DMS53 (cell line): ENCODE results near the gene NTN3.
"Not testable (repeated sequence)": the region's sequence is repeated elsewhere in the genome, so short reads cannot be mapped to it uniquely, and the experiment has no call there.

ENCODE experiments used
- DNase-seq: peaks from one replicate; lab custom pipeline; 2025; lab: John Stamatoyannopoulos, UW

Gene NTN3

DNA sequence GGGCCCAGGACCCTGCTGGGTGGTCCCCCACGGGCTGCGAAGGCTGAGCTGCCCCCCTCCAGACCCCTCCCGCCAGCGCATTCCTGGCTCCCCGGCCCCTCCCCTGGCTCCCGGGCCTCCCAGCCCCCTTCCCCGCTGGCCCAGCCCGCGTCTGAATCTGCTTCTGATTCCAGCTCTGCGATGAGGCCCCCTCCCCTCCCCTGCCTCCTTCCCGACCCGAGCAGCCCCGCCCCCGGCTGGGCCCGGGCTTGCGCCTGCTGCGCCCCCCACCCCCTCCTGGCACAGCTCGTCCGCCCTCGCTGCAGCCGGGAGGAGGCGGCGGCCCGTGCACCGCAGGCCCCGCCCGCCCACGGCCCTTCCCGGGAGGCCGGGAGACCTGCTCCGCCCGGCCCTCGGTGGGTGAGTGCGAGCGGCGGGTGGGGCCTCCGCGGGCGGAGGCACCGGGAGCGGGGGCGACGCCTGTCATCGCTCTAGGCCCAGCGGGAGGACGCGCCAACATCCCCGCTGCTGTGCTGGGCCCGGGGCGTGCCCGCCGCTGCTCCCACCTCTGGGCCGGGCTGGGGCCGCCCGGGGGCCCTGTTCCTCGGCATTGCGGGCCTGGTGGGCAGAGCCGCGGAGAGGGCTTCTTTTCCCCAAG lies at the start of gene NTN3:
NTN3 (plus strand) TSS at position 282 of the 637 bp plus-strand sequence. CDS start 405 bp downstream, outside the sequence.
- peak; percentile 57 for DNase-seq

DNA sequence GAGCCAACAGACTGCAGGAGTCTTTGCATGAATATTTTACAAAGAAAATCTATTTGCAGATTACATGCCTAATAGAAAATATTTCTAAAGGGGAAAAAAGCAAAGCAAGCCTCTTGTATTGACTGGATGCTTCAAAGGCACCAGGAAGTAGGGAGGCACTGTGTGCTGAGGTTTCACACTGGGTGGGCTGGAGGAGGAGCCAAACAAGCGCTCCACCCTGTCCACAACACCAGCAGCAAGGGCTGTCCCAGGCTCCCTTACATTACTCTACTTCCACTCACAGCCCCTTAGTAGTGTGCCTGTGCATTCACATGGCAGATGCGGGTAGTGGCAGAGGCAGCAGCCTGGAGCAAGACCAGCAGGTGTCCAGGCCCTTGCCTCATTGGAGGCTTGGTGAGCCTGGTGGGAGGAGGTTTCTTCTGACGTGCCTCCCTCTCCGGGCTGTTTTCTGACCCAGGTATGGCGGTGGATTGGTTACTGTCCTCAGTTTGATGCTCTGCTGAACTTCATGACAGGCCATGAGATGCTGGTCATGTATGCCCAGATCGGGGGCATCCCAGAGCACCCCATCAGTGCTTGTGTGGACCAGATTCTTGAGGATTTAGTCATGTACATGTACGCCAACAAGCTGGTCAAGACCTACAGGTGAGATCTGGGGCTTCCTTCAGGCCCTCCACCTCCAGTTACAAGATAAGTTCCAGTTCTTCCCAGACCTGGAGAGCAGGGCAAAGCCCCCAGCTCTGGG lies 48.8 kb upstream of the NTN3 start:
- peak; percentile 34 for DNase-seq

DNA sequence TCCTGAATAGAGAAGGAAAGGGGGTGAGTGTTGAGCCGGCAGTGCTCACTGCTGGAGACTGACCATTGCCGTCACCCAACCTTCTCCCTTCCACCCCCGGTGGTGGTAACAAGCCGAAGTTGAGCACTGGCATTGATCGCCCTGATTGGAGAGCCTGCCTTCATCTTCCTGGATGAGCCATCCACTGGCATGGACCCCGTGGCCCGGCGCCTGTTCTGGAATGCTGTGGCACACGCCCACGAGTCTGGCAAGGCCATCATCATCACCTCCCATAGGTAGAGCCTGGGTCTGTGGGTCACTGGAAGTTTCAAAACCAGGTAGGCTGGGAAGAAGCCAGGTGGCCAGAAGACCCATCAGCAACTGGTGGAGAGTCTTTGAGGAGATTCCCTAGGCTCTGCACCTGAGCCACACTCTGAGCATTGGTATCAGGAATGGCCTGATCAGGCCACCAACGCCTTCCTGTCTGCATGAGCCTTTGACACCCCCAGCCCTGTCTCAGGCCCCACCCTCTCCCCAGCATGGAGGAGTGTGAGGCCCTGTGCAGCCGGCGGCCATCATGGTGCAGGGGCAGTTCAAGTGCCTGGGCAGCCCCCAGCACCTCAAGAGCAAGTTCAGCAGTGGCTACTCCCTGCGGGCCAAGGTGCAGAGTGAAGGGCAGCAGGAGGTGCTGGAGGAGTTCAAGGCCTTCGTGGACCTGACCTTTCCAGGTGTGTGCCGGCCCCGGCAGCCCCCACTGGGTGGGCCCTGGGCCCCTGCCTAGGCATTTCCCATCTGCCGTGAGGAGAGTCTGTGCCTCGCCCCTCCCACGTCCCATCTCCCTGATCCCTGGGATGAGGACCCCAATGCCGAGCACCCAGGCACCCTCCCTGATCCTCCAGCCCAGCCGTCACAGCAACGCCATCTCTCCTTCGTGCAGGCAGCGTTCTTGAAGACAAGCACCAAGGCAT lies 46.8 kb upstream of the NTN3 start:
- no peak for DNase-seq

DNA sequence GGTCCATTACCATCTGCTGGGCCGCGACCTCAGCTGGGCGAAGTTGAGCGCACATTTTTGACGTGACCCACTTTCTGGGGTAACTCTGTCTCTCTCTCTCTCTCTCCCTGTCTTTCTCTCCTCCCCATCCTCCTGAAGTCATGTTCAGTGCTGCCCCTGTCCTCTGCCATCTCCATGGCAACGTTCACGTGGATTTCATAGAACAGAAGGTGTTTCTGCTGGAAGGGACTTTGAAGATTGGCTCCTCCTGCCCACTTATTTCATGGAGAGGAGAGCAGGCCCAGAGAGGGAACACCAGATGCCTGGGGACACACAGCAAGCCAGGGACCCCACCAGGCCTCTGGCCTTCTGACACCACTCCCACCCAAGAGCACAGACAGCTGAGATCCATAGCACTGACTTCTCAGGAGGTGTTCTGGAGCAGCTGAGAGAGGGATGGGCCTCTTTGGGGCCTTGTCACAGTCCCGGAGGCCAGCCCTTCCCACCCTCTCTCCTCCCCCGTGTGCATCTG lies 46.0 kb upstream of the NTN3 start:
- no peak for DNase-seq

DNA sequence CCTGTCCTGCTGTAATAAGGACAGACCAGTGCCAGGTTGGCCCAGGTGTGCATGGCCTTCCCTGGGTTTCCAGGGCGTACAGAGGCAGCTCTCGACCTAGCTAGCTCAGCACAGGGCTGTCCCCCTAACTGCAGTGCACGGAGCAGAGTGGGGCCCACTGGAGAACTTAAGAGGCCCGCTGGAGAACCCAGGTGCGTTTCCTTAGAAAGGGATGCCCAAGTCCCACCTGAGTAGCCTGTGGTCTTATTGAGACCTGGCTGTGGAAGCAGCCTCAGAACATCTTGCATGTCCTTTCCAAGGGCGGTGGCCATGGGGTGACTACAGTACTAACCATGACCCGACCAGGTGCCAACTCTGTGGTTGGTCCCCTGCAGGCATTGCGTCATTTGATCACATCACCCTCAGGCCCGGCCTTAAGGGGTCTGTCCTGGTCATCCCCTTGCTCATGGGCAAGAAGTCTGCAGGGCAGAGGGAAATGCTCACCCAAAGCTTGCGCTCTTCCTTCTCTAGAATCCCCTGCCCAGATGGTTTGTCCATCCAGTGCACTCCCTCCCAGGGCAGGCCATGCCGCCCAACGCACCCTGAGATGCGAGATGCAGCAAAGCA lies 45.2 kb upstream of the NTN3 start:
- DNase-seq: no peak

DNA sequence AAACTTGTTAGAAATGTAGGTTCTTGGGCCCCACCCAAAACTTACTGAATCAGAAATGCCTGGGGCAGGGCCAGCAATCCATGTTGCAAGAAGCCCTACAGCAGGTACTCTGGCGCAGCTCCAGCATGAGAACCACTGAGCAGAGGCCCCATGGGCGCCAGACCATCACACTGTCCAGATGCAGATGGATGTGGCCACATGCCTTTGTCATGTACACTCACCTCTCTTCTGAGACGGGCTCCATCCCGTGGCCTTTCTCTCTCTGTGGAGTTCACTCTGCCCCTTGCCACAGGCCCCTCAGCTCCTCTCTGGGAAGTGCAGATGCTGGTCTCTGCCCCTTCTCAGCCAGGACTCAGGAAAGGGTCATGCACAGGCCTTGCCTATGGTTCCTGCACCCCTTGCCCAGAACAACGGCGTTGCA lies 44.1 kb upstream of the NTN3 start:
- DNase-seq: no peak

DNA sequence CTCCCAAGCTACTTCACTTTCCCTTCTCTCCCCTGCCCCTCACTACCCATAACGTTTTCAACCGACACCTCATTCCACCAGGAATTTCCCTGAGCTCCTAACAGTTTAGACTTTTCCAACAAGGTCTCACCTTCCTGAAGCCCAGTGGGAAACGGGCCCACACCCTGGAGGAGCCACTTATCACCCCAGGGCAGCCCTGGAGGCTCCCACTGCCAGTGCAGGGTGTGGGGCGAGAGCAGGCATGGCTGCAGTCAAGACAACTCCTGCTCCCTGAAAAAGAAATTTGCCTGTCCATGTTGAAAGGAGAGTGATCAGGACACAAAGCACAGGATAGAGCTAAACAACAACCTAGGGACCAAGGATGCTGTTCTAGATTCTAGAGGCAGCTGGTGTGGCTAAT lies 43.6 kb upstream of the NTN3 start:
- no peak for DNase-seq

DNA sequence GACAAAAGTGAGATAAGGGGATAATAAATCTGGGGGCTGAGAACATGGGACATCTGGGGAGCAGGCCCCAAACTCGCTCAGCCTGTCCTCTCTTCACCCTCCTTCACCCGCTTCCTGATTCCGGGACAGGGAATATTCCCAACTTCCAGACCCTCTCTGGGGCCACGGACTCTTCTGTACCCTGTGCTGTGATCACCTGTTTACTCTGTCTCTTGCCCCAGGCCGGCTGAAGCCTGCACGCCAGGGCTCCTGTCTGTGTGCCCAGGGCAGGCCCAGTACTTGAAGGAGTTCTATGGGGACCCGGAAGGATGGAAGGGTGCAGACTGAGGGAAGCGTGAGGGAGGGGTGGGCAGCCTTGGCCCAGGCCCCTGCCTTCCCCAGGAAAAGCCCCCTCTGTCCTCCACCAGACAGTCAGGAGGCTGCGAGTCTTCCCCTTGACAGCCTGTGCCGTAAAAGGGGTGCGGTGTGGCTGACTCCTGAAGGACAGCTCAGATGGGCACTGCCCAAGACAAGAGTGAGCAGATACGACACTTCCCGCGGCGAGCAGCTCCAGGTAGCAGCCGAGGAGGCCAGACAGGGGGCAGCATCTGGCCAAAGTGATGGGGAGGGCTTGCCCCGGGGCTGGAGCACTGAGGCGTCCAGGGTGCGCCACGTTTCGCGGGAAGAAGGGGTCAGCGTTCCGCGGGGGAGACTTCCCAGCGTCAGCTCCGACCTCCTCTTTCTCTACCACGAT lies 42.9 kb upstream of the NTN3 start:
- DNase-seq: peak; percentile 66

DNA sequence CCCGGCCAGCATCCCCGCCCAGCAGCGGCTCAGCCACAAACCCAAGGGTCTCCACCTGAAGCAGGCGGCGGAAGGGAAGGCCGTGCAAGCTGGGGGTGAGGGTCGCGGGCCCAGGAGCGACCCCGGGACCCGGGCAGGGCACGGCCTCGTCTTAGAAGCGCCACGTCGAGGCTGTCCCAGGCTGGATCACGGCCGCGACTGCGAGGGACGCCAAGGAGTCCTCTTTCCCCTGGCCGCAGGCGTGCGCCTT lies 42.4 kb upstream of the NTN3 start:
- no peak for DNase-seq

DNA sequence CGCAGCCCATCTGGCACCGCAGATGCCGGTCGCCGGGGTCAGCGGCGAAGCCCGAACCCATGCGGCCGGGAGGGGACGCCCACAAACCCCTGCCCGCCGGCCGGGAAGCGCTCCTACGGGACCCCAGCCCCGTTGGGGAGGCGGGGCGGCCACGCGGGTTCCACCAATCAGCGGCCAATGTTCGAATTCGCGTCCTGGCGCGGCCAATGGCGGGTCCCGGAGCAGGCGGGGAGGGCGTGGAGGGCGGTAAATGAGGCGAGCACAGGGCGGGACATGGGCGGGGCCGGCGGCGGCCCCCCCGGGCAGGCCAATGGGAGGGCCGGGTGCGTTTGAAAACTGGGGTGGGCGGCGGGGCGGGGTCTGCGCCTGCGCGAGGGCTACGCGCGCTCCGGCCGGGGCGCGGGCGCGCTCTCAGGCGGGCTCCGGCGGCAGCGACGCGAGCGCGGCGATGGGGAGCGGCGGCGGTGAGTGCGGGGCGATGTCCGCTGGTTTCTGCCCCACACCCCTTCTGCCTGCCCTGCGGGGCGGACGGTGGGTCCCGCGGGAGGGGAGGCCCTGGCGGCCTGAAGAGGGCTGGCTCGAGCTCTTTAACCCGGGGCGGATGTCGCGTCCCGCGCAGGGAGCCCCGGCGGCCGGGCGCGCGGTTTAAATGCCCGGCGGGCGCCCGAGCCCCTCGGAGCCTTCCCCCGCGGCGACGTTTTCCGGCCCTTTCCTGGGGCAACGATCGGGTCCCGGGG lies 41.9 kb upstream of the NTN3 start, which contains the start of gene CCNF:
CCNF (plus strand) TSS at position 414 of the 737 bp plus-strand sequence; CDS start at position 449, 35 bp downstream.
- peak; percentile 95 for DNase-seq

DNA sequence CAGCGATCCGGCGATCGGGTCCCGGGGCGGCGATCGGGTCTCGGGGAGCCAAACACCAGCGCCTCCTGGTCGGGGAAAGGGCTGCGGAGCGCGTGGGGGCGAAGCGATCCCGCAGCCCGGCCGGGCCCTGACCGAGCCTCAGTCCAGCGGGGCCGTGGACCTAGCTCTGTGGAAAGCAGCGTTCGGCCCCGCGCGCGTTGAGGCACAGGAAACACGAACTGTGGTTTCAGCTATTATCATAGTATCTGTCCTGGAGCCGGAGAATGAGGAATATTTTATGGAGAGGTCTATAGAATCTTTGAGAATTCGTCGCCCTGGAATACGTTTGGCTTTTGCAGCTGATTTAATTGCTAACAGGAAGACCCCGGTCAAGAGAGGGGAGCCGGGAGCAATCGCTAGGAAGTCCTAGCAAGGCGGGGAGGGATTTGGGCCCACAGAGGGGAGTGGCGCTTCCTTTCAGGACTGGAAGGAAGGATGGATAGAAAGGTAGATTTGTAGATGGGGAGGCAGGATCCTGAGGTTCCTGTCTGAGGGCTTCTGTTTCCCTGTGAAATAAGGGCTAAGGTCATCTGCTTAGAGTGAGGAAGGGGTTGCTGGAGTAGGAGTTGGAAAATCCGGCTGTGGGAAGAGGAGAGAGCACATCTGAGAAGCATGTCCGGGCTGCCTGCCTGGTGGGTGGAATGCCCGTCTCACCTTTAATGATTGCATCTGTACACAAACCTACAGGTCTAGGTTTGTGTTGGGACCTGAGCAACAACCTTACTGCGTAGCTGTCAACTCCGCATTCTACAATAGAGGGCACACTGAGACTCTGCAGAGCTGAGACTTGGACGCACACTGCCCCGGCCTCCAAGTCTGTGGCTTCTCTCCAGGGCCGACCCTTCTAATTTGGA lies 41.1 kb upstream of the NTN3 start:
- DNase-seq: no peak

DNA sequence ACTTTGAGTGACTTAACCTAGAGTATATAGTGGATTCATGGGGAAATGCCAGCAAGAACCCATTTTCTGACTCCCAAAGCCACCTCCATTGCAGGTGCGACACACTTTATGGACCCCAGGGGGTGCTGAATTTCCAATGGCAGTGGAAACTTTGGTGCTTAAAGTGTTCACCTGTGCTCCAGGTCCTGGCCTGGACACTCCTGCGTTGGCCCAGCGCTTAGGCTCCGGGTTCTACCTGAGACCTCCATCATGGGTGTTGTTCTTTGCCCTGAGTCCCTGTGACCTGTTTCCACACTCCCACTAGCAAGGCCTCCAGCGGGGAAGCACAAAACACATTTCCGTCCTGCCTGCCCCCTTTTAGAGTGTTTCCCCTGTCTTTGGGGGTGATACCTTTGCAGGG lies 38.8 kb upstream of the NTN3 start:
- DNase-seq: no peak

DNA sequence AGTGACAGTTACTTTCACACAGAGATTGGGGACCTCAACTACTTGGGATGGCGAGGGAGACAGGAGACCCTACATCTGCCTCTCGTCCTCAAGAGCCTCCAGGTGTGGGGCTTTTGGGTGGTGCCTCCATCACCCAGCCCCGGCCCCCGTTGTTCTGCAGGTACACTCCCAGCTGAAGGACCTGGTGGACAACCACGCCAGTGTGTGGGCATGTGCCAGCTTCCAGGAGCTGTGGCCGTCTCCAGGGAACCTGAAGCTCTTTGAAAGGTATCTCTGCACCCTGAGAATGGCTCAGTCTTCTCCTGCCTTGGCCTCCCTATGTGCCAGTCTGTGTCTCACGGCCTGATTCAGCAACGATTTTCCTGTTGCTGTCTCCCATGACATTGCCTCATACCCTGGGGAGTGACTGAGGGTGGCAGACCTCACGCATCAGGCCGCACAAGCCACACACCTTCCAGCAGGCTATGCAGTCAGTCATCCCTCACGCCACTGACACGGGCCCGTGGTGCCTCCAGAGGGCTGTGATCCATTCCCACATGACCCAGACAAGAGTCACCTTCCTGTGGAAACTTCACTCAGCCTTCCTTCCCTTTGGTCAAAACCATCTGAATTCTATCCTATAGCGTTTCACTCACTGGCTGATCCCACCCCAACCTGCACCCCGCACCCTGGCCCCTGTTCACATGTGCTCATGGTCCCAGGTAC lies 38.1 kb upstream of the NTN3 start:
- no peak for DNase-seq

DNA sequence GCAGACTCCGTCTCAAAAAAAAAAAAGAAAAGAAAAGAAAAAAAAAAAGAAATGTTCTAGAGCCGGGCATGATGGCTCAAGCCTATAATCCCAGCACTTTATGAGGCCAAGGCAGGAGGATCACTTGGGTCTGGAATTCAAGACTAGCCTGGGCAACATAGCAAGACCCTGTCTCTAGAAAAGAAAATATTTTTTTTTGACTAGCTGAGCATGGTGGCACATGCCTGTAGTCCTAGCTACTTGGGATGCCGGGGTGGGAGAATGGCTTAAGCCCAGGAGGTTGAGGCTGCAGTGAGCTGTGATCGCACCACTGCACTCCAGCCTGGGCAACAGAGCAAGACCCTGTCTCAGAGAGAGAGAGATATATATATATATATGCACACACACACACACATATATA lies 35.9 kb upstream of the NTN3 start:
- DNase-seq: not testable (repeated sequence)

DNA sequence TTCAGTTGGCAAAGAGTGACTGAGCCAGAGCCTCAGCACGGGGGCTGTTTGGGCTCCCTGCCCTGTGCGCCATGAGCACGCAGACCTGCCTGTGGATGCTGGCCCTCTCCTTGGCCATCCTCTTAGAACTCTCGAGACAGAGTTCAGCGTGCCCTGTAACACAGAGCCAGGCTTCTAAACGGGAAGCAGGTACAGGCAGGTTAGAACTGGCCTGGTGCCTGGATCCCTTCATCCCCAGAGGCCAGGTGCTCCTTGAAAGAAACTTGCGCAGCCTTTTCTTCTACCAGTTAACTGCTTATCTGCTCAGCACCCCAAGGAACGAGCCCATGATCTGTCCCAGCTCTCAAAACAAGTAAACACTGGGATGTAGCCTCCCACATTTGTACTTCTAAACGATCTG lies 35.0 kb upstream of the NTN3 start:
- DNase-seq: no peak

DNA sequence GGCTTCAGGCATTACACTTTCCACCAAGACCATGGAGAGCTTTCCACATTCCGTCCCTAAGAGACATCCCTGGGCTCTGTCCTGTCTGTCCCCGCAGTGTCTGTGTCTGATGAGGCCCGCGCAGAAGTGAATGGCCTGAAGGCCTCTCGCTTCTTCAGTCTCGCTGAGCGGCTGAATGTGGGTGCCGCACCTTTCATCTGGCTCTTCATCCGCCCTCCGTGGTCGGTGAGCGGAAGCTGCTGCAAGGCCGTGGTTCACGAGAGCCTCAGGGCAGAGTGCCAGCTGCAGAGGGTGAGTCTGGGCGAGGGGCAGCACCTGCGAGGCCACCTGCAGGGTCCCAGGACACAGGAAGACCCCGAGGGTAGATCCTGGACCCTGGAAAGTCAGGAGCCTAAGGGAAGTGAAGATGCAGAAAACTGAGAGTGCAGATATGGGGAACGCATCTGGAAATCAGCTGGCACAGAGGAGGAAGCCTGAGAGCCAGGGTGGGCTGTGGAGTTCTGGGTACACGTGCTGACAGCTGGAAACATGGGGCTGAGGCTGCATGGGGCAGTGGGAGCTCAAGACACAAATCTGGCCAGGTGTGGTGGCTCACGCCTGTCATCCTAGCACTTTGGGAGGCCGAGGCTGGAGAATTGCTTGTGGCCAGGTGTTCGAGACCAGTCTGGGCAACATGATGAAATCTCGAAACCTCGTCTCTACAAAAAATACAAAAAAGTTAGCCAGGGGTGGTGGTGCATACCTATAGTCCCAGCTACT lies 33.9 kb upstream of the NTN3 start:
- DNase-seq: no peak

DNA sequence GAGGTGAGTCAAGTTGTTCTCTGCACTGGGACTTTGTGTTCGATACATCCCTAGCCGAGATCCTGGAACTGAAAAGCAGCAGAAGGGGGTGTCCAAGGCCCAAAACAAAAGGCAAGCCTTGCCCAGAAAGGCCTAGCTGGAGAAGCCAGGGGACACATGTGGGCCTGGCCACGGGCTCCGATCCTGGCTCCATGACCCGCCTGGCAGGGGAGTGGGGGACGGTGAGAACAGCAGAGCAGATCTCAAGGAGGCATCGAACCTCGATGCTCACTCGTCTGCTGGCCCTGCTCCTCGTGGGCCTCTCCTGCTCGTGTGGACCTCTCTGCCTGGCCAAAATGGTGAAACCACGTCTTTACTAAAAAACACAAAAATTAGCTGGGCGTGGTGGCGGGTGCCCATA lies 33.0 kb upstream of the NTN3 start:
- no peak for DNase-seq

DNA sequence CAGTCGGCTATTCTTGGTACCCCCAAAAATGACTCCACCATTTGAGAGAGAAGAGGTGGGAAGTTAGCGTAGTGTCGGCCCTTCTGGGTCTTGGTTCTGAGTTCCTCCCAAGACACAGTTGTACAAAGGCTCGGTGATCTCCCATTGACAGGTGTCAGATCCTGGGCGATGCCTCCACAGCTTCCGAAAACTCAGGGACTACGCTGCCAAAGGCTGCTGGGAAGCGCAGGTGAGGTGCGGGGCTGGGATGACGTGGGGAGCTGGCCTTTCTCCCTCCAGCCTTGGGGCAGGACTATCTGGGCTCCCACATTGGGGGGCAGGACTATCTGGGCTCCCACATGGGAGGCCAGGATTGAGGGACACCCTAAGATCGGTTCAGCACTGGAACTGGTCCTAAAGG lies 31.5 kb upstream of the NTN3 start:
- no peak for DNase-seq
